ENCODE measurements around the gene ADGRD2.

GRCh38 chr9:124493218-124493617 lies 43.0 kb downstream of the ADGRD2 start:
- TF ChIP-seq POLR2AphosphoS5 (IDR thresholded peaks at IDR 0.05) (no peak), POLR2A (IDR thresholded peaks at IDR 0.05) (no peak)
